H9 (cell line): ENCODE data around the gene NHS. TPM values are rescaled to one million over a fixed set of nuclear protein-coding genes. Genes with fewer than 3 reads are reported as not detected.

Source experiments
- DNase-seq: peaks from one replicate; pipeline ENCODE4 v3.0.0-alpha.2; 2017
- H2AFZ ChIP-seq: one replicate; pipeline ENCODE4 v1.6.1; 2013; ENCODE audit warnings: mild to moderate bottlenecking, low read length, control low read depth, moderate library complexity
- H2AK5ac ChIP-seq: 2 replicates; pipeline ENCODE4 v1.6.1; 2013; ENCODE audit warnings: low read length, control low read depth, mixed read lengths; ENCODE audit not compliant: insufficient read length
- H2BK120ac ChIP-seq: one replicate; pipeline ENCODE4 v1.6.1; 2013; ENCODE audit warnings: low read depth, mild to moderate bottlenecking, low read length, control low read depth, inconsistent platforms; ENCODE audit not compliant: poor library complexity, severe bottlenecking
- H2BK12ac ChIP-seq: 2 replicates; pipeline ENCODE4 v1.6.1; 2013; ENCODE audit warnings: low read length, control low read depth, mixed read lengths, low read depth; ENCODE audit not compliant: insufficient read length
- H2BK15ac ChIP-seq: 2 replicates; pipeline ENCODE4 v1.6.1; 2013; ENCODE audit warnings: low read depth, low read length, control low read depth
- H2BK20ac ChIP-seq: one replicate; pipeline ENCODE4 v1.6.1; 2013; ENCODE audit warnings: low read depth, mild to moderate bottlenecking, low read length, control low read depth, inconsistent platforms; ENCODE audit not compliant: poor library complexity, severe bottlenecking
- H2BK5ac ChIP-seq: 2 replicates; pipeline ENCODE4 v1.6.1; 2013; ENCODE audit warnings: low read length, control low read depth, mixed read lengths; ENCODE audit not compliant: insufficient read length
- H3K14ac ChIP-seq: 2 replicates; pipeline ENCODE4 v1.6.1; 2013; ENCODE audit warnings: low read length, control low read depth; ENCODE audit not compliant: insufficient read depth
- H3K18ac ChIP-seq: 2 replicates; pipeline ENCODE4 v1.6.1; 2013; ENCODE audit warnings: low read depth, mild to moderate bottlenecking, mixed read lengths, low read length, control low read depth; ENCODE audit not compliant: insufficient read length
- H3K23ac ChIP-seq: 2 replicates; pipeline ENCODE4 v1.6.1; 2013; ENCODE audit warnings: low read length, control low read depth, mixed read lengths, low read depth; ENCODE audit not compliant: insufficient read length
- H3K23me2 ChIP-seq: 2 replicates; pipeline ENCODE4 v1.6.1; 2013; ENCODE audit warnings: low read depth, mild to moderate bottlenecking, mixed read lengths, low read length, control low read depth; ENCODE audit not compliant: insufficient read length, poor library complexity, severe bottlenecking
- H3K27ac ChIP-seq: 2 replicates; pipeline ENCODE4 v1.5.1; 2013; ENCODE audit warnings: low read length, control low read depth, mixed read lengths, low read depth; ENCODE audit not compliant: insufficient read length
- H3K27me3 ChIP-seq: 2 replicates; pipeline ENCODE4 v1.6.1; 2013; ENCODE audit warnings: low read length, control low read depth, inconsistent platforms; ENCODE audit not compliant: insufficient read depth
- H3K4ac ChIP-seq: 2 replicates; pipeline ENCODE4 v1.6.1; 2013; ENCODE audit warnings: low read depth, mild to moderate bottlenecking, control low read depth, inconsistent platforms, low read length, moderate library complexity
- H3K4me1 ChIP-seq: 2 replicates; pipeline ENCODE4 v1.6.1; 2013; ENCODE audit warnings: low read length, control low read depth, inconsistent platforms; ENCODE audit not compliant: insufficient read depth
- H3K4me2 ChIP-seq: 2 replicates; pipeline ENCODE4 v1.6.1; 2013; ENCODE audit warnings: low read length, control low read depth, mixed read lengths; ENCODE audit not compliant: insufficient read length, insufficient read depth
- H3K56ac ChIP-seq: 2 replicates; pipeline ENCODE4 v1.6.1; 2013; ENCODE audit warnings: low read depth, mild to moderate bottlenecking, mixed read lengths, low read length, control low read depth; ENCODE audit not compliant: insufficient read length
- H3K79me1 ChIP-seq: 2 replicates; pipeline ENCODE4 v1.6.1; 2013; ENCODE audit warnings: low read depth, mild to moderate bottlenecking, moderate library complexity, low read length, control low read depth, inconsistent platforms; ENCODE audit not compliant: insufficient read depth, poor library complexity, severe bottlenecking
- H3K79me2 ChIP-seq: 2 replicates; pipeline ENCODE4 v1.6.1; 2013; ENCODE audit warnings: low read length, control low read depth, inconsistent platforms; ENCODE audit not compliant: insufficient read depth
- H3K9ac ChIP-seq: 2 replicates; pipeline ENCODE4 v1.6.1; 2013; ENCODE audit warnings: low read length, control low read depth, mixed read lengths; ENCODE audit not compliant: insufficient read length; ENCODE audit errors: extremely low read depth
- H3K9me3 ChIP-seq: one replicate; pipeline ENCODE4 v1.6.1; 2013; ENCODE audit warnings: low read depth, low read length, inconsistent platforms; ENCODE audit not compliant: control insufficient read depth
- H3T11ph ChIP-seq: one replicate; pipeline ENCODE4 v1.6.1; 2013; ENCODE audit warnings: mild to moderate bottlenecking, low read length, control low read depth, inconsistent platforms
- H4K20me1 ChIP-seq: one replicate; pipeline ENCODE4 v1.6.1; 2013; ENCODE audit not compliant: control insufficient read depth, insufficient read length, insufficient read depth
- H4K5ac ChIP-seq: 2 replicates; pipeline ENCODE4 v1.6.1; 2013; ENCODE audit warnings: low read depth, mild to moderate bottlenecking, mixed read lengths, low read length, control low read depth; ENCODE audit not compliant: insufficient read length
- H4K8ac ChIP-seq: replicated peaks from 2 replicates; pipeline ENCODE4 v1.6.1; 2013; ENCODE audit warnings: low read length, control low read depth, mixed read lengths, low read depth; ENCODE audit not compliant: insufficient read length
- H4K91ac ChIP-seq: 2 replicates; pipeline ENCODE4 v1.6.1; 2013; ENCODE audit warnings: low read depth, mild to moderate bottlenecking, moderate library complexity, mixed read lengths, low read length, control low read depth; ENCODE audit not compliant: insufficient read length
- H3K27ac Mint-ChIP-seq, 3 experiments: 2 replicates in 2 of 3; 3 replicates in 1 of 3; pipeline ENCODE4 v1.8.0; 2020 to 2021; ENCODE audit warnings: mixed read lengths in 3 of 3, mild to moderate bottlenecking in 1 of 3, moderate library complexity in 1 of 3
- H3K27me3 Mint-ChIP-seq: 2 replicates; pipeline ENCODE4 v1.8.0; 2021; ENCODE audit warnings: low read depth, mild to moderate bottlenecking, moderate library complexity, mixed read lengths
- H3K36me3 Mint-ChIP-seq, 3 experiments: 2 replicates in 2 of 3; 3 replicates in 1 of 3; pipeline ENCODE4 v1.8.0; 2020 to 2021; ENCODE audit warnings: low read depth in 3 of 3, mixed read lengths in 3 of 3; ENCODE audit not compliant: insufficient read depth in 1 of 3
- H3K4me1 Mint-ChIP-seq, 2 experiments: 2 replicates each; pipeline ENCODE4 v1.8.0; 2020; ENCODE audit warnings: mixed read lengths in 2 of 2
- H3K4me3 Mint-ChIP-seq, 2 experiments: 2 replicates in 1 of 2; 3 replicates in 1 of 2; pipeline ENCODE4 v1.8.0; 2020 to 2021; ENCODE audit warnings: mild to moderate bottlenecking in 2 of 2, mixed read lengths in 2 of 2, moderate library complexity in 1 of 2
- H3K9me3 Mint-ChIP-seq, 2 experiments: 2 replicates in 1 of 2; 3 replicates in 1 of 2; pipeline ENCODE4 v1.8.0; 2020; ENCODE audit warnings: mild to moderate bottlenecking in 2 of 2, mixed read lengths in 2 of 2, moderate library complexity in 1 of 2
- WGBS: extraction: QIAGEN DNeasy Blood & Tissue Kit; methylation state at CpG from one replicate; pipeline ENCODE4 v1.1.7; 2013; ENCODE audit warnings: missing lambda C conversion rate, low lambda C conversion rate, mixed read lengths; ENCODE audit not compliant: insufficient read length; ENCODE audit errors: extremely low coverage; 5-methylcytosine and 5-hydroxymethylcytosine counted together
- total RNA-seq: library from RNA; stranded (reverse); gene quantifications from 2 replicates; pipeline ENCODE4 v1.2.1, GENCODE V29; 2021
- TF ChIP-seq, protein P1 (sequence below): fragments of 200-600 bp; sonication (generic); conservative IDR thresholded peaks from 3 replicates; pipeline ENCODE4 v1.8.0; 2021; ENCODE audit warnings: antibody characterized with exemption, mild to moderate bottlenecking

NHS gene
- total RNA-seq, 1 experiment from 2014 or later, result 8.7 TPM

DNA sequence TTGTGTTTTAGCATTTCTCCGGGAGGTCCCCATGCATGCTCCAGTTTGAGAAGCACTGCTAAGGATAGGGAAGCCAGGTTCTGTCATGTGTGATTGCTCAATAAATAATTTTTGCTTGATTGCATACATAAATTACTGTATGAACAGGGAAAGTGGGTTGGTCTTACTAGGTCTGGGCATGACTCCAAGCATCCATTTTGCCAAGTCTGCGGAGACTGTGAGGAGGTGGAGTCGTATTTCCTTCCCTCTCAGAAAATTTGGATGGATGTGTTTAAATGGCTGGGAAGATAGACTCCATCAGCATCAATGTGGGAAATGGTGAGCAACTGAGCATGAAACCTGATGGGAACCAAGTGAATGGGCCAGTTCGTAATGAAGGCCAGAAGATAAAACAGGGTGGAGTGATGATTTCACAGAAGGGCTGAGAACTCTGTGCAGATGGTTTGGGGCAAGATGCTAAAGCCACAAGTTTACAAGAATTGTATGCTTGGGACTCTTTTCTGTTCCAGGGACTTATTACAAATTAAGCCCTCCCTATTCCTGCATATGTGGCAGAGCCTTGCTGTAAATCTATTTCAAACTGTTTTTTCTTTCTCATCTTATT, 84.1 kb downstream of the NHS start:
- no peak overlapping the region for H3K4me3 Mint-ChIP-seq
- Histone ChIP-seq H3K27ac (no peak overlapping the region), H3K23me2 (no peaks in the 10 kb centered on the region), H3K27me3 (no peaks in the 10 kb centered on the region), H3K79me1 (no peaks in the 10 kb centered on the region), H3K9me3 (no peaks in the 10 kb centered on the region), H3T11ph (no peak overlapping the region), H3K23ac (no peak overlapping the region), H3K14ac (no peak overlapping the region), H2BK120ac (no peak overlapping the region), H3K79me2 (no peaks in the 10 kb centered on the region), H2BK15ac (no peak overlapping the region), H2BK12ac (no peak overlapping the region), H3K9ac (no peak overlapping the region), H2BK5ac (no peak overlapping the region), H4K5ac (no peak overlapping the region), H4K20me1 (no peaks in the 10 kb centered on the region), H3K4ac (no peak overlapping the region), H3K4me2 (no peak overlapping the region), H2AFZ (no peak overlapping the region), H2AK5ac (no peak overlapping the region), H3K18ac (no peak overlapping the region), H4K91ac (no peak overlapping the region), H3K4me1 (no peaks in the 10 kb centered on the region), H4K8ac (no peak overlapping the region), H2BK20ac (no peak overlapping the region), H3K56ac (no peak overlapping the region)
- no peak overlapping the region for H3K27ac Mint-ChIP-seq
- H3K27me3 Mint-ChIP-seq, result no peaks in the 10 kb centered on the region
- TF ChIP-seq, protein P1, sequence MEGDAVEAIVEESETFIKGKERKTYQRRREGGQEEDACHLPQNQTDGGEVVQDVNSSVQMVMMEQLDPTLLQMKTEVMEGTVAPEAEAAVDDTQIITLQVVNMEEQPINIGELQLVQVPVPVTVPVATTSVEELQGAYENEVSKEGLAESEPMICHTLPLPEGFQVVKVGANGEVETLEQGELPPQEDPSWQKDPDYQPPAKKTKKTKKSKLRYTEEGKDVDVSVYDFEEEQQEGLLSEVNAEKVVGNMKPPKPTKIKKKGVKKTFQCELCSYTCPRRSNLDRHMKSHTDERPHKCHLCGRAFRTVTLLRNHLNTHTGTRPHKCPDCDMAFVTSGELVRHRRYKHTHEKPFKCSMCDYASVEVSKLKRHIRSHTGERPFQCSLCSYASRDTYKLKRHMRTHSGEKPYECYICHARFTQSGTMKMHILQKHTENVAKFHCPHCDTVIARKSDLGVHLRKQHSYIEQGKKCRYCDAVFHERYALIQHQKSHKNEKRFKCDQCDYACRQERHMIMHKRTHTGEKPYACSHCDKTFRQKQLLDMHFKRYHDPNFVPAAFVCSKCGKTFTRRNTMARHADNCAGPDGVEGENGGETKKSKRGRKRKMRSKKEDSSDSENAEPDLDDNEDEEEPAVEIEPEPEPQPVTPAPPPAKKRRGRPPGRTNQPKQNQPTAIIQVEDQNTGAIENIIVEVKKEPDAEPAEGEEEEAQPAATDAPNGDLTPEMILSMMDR, result no peak
- no CpG with 5 or more reads among the region's 4 CpGs for WGBS
- no peaks in the 10 kb centered on the region for H3K36me3 Mint-ChIP-seq
- H3K4me1 Mint-ChIP-seq, result peaks cover 48 to 54% of the 10 kb centered on the region in 2 experiments
- no peaks in the 10 kb centered on the region for H3K9me3 Mint-ChIP-seq
- DNase-seq, result no peak
